Neutrophil (primary cell): Measurements from ENCODE around the gene EPB41L5.
"Not testable (repeated sequence)": the region's sequence is repeated elsewhere in the genome, so short reads cannot be mapped to it uniquely, and the experiment has no call there.

Source experiments
- H3K27ac ChIP-seq: fragments of 200-600 bp; sonication (generic); 2 replicates; pipeline ENCODE4 v1.5.1; 2016; ENCODE audit warnings: mild to moderate bottlenecking, moderate library complexity
- H3K27me3 ChIP-seq: fragments of 200-600 bp; sonication (generic); 2 replicates; pipeline ENCODE4 v1.6.0; 2016; ENCODE audit warnings: mild to moderate bottlenecking
- H3K36me3 ChIP-seq: fragments of 200-600 bp; sonication (generic); 2 replicates; pipeline ENCODE4 v1.5.1; 2017
- H3K4me1 ChIP-seq, 2 experiments: fragments of 200-600 bp in 1 of 2; sonication (generic) in 1 of 2; 1 replicate in 1 of 2; 2 replicates in 1 of 2; pipeline versions ENCODE4 v1.5.1 to v1.6.1; 2013 to 2016; ENCODE audit warnings: low read depth in 1 of 2, low read length in 1 of 2, mild to moderate bottlenecking in 1 of 2, moderate library complexity in 1 of 2; ENCODE audit not compliant: control insufficient read depth in 1 of 2, insufficient read depth in 1 of 2
- H3K4me3 ChIP-seq, 2 experiments: fragments of 200-600 bp in 1 of 2; sonication (generic) in 1 of 2; 1 replicate in 1 of 2; 2 replicates in 1 of 2; pipeline ENCODE4 v1.5.1; 2013 to 2016; ENCODE audit warnings: low read depth in 1 of 2, low read length in 1 of 2, mild to moderate bottlenecking in 1 of 2, moderate library complexity in 1 of 2
- H3K9me3 ChIP-seq: fragments of 200-600 bp; sonication (generic); 2 replicates; pipeline ENCODE4 v1.5.1; 2016
- TF ChIP-seq, protein P1 (sequence below): fragments of 200-600 bp; sonication (generic); IDR thresholded peaks from 2 replicates; pipeline ENCODE4 v1.5.1; 2016; ENCODE audit warnings: antibody characterized with exemption

The EPB41L5 gene

DNA sequence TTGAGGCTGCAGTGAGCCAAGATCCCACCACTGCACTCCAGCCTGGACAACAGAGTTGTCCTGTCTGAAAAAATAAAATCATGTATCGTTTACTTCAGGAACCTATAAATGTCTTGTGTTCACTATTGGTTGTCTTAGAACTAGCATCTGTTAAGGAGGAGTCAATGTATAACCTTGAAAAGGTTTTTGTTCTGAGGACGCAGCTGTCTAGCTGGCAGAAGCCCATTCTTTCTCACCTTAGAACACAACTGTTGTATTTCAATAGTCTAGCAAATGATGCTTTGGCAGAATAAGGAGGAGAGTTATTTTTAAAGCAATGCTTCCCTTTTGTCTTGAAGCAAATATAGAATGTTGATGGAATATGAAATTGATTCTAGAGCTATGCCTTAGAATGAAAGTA is 21.1 kb downstream of the EPB41L5 start:
- H3K27ac ChIP-seq = no peak overlapping the region
- H3K4me1 ChIP-seq = no peaks in the 10 kb centered on the region
- H3K9me3 ChIP-seq = no peaks in the 10 kb centered on the region
- H3K4me3 ChIP-seq = no peak overlapping the region
- TF ChIP-seq, protein P1, sequence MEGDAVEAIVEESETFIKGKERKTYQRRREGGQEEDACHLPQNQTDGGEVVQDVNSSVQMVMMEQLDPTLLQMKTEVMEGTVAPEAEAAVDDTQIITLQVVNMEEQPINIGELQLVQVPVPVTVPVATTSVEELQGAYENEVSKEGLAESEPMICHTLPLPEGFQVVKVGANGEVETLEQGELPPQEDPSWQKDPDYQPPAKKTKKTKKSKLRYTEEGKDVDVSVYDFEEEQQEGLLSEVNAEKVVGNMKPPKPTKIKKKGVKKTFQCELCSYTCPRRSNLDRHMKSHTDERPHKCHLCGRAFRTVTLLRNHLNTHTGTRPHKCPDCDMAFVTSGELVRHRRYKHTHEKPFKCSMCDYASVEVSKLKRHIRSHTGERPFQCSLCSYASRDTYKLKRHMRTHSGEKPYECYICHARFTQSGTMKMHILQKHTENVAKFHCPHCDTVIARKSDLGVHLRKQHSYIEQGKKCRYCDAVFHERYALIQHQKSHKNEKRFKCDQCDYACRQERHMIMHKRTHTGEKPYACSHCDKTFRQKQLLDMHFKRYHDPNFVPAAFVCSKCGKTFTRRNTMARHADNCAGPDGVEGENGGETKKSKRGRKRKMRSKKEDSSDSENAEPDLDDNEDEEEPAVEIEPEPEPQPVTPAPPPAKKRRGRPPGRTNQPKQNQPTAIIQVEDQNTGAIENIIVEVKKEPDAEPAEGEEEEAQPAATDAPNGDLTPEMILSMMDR = no peak
- no peaks in the 10 kb centered on the region for H3K27me3 ChIP-seq
- no peaks in the 10 kb centered on the region for H3K36me3 ChIP-seq

DNA sequence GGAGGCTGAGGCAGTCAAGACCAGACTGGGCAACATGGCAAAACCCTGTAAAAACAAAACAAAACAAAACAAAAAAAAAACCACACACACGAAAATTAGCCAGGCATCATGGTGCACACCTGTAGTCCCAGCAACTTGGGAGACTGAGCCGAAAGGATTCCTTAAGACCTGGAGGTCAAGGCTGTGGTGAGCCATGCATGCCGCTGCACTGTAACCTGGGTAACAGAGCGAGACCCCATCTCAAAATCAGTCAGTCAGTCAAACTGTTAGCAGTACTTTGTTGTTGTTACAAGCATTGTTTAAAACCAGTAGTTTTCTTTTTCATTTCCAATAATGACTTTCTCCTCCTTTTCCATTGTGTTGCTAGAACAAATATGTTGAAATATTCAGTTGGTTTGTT is 21.7 kb downstream of the EPB41L5 start:
- Histone ChIP-seq H3K36me3 (no peaks in the 10 kb centered on the region), H3K4me1 (no peaks in the 10 kb centered on the region), H3K27me3 (no peaks in the 10 kb centered on the region), H3K27ac (no peak overlapping the region), H3K9me3 (no peaks in the 10 kb centered on the region), H3K4me3 (no peak overlapping the region)
- TF ChIP-seq, protein P1 = no peak

DNA sequence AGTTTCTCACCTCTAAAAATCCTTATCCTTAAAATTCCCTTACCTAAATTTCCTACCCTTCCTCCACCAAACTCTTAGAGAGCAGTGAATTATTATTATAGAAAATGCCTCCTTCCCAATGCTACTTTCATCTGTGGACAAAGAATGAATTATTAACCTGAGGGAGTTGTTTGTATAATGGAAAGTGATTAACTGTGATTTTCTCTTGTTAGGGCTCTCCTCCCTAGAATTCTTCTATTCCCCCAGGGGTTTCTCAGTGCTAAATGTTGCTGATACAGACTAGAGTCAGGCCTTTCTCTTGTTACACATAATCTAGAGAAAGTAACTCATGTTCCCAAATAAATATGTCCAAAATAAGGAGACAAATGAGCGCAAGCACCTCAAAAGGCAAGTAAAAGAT is 23.3 kb downstream of the EPB41L5 start:
- TF ChIP-seq, protein P1 = no peak
- H3K27ac ChIP-seq = no peak overlapping the region

DNA sequence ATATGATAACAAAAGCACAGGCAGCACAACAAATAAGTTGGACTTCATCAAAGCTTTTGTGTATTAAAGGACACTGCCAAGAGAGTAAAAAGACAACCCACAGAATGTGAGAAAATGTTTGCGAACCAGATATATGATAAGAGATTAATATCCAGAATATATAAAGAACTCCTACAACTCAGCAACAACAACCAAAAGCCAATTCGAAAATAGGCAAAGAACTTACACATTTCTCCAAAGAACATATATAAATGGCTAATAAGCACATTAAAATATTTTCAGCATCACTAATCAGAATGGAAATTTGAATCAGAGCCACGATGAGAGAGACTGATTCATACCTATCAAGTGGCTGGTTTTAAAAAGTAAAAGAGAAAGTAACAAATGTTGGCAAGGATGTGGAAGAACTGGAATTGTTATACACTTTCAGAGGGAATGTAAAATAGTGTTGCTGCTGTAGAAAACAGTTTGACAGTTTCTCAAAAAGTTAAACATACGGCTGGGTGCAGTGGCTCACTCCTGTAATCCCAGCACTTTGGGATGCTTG is 25.2 kb downstream of the EPB41L5 start:
- Histone ChIP-seq H3K4me1 (no peaks in the 10 kb centered on the region), H3K27me3 (no peaks in the 10 kb centered on the region), H3K4me3 (no peak overlapping the region), H3K36me3 (no peaks in the 10 kb centered on the region), H3K9me3 (no peaks in the 10 kb centered on the region), H3K27ac (no peak overlapping the region)
- TF ChIP-seq, protein P1 = no peak

More for the DNA sequence above, 23.3 kb downstream of the EPB41L5 start:
- no peaks in the 10 kb centered on the region for H3K9me3 ChIP-seq
- no peaks in the 10 kb centered on the region for H3K27me3 ChIP-seq
- no peak overlapping the region for H3K4me3 ChIP-seq
- H3K36me3 ChIP-seq = no peaks in the 10 kb centered on the region
- no peaks in the 10 kb centered on the region for H3K4me1 ChIP-seq

DNA sequence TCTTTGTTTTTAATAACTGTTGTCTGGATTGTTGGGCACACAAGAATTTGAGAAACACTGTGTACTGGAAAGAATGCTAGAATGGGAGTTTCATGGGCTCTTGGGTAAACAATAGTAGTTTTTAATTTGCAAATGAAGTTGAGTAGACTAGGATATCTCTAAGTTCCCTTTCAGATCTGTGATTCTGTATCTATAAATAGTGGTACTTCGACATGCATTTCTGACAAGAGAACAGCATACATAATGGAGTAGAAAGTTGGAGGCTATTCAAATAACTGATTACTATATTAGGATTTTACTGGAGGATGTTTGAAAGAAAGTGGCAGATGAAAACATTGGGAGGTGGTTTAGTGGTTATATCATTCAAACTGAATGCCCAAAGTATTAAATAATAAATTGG is 29.5 kb downstream of the EPB41L5 start:
- TF ChIP-seq, protein P1 = no peak
- no peaks in the 10 kb centered on the region for H3K27me3 ChIP-seq
- H3K4me3 ChIP-seq = no peak overlapping the region
- no peaks in the 10 kb centered on the region for H3K36me3 ChIP-seq
- no peaks in the 10 kb centered on the region for H3K9me3 ChIP-seq
- H3K4me1 ChIP-seq = no peaks in the 10 kb centered on the region
- H3K27ac ChIP-seq = no peak overlapping the region

DNA sequence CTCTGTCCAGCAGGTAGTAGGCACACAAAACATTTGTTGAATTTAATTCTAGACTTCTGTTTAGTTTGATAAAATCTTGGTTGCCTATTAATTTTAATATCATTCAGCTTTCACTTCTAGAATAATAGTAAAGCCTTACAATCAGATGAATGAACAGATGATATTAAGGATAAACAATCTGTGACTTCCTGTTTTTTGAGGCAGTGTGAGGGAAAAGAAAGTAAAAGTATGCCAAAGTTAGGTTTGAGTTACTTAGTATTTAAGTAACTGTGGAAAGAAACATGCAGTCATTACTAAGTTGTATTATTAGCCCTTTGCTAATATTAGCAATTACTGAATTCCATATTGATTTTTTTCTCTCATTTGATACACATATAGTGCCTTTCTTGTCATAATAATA is 31.5 kb downstream of the EPB41L5 start:
- H3K36me3 ChIP-seq = no peaks in the 10 kb centered on the region
- H3K27ac ChIP-seq = no peak overlapping the region
- H3K9me3 ChIP-seq = no peaks in the 10 kb centered on the region
- no peak overlapping the region for H3K4me3 ChIP-seq
- H3K4me1 ChIP-seq = no peaks in the 10 kb centered on the region
- no peaks in the 10 kb centered on the region for H3K27me3 ChIP-seq
- TF ChIP-seq, protein P1 = no peak

DNA sequence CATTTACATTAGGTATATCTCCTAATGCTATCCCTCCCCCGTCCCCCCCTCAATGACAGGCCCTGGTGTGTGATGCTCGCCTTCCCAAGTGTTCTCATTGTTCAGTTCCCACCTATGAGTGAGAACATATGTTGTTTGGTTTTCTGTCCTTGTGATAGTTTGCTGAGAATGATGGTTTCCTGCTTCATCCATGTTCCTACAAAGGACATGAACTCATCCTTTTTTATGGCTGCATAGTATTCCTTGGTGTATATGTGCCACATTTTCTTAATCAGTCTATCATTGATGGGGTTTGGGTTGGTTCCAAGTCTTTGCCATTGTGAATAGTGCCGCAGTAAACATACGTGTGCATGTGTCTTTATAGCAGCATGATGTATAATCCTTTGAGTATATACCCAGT is 32.9 kb downstream of the EPB41L5 start:
- H3K36me3 ChIP-seq, H3K4me3 ChIP-seq, H3K4me1 ChIP-seq, H3K27ac ChIP-seq, H3K9me3 ChIP-seq, H3K27me3 ChIP-seq: not testable (repeated sequence)

DNA sequence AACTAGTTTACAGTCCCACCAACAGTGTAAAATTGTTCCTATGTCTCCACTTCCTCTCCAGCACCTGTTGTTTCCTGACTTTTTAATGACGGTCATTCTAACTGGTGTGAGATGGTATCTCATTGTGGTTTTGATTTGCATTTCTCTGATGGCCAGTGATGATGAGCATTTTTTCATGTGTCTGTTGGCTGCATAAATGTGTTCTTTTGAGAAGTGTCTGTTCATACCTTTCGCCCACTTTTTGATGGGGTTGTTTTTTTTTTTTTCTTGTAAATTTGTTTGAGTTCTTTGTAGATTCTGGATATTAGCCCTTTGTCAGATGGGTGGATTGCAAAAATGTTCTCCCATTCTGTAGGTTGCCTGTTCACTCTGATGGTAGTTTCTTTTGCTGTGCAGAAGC is 33.4 kb downstream of the EPB41L5 start:
- not testable (repeated sequence) for H3K4me3 ChIP-seq, H3K27me3 ChIP-seq, H3K36me3 ChIP-seq, H3K4me1 ChIP-seq, H3K9me3 ChIP-seq, H3K27ac ChIP-seq
